ENCODE results near the gene NOP53. TPM values are rescaled to one million over a fixed set of nuclear protein-coding genes. Genes with fewer than 3 reads are reported as not detected.

Gene NOP53
- total and polyA plus RNA-seq, 2 of the 13 experiments (the other 11 are each of a cell fraction or from before 2014, with no cell fraction given), result 53.9 to 141 TPM

DNA sequence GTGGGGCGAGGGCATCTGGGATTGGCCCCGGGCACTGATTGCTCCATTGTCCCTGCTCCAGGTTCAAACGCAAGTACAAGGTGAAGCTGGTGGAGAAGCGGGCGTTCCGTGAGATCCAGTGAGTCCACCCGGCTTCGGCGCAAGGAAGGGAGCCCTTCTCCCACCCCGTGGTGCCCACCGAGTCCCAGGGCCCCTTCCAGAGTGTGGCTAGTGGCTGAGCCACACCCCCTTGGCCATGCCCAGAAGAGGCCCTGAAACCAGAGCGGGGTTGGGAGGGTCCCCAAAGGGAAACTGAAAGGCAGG, 11.2 kb downstream of the NOP53 start:
- ChIA-PET CTCF (ENCODE audit: low intra/inter-chr PET ratio, low total read pairs) (no interaction called here), POLR2A (interaction anchor here (1.1 kb wide), 1 partner anchor 11 kb away, joined by 4 read pairs; the partner anchor contains the start of gene NOP53)
- intact Hi-C loops (cut with micrococcal nuclease; ENCODE audit: unreplicated experiment), result no loop called here
- BruUV-seq (replicated peaks), result no TSS peak
- Histone ChIP-seq H3K27me3 (ENCODE audit: control insufficient read depth in 1 of 2, insufficient read depth in 2 of 2, low read length in 2 of 2) (no peaks in the 10 kb centered on the region), H4K20me1 (ENCODE audit: insufficient read depth, low read length) (0 out of 2 replicates have a peak, but pooled peaks cover 5% of the 10 kb centered on the region), H3K79me2 (ENCODE audit: insufficient read depth, low read length) (no peaks in the 10 kb centered on the region), H3K36me3 (replicated peaks in 1 of 2; ENCODE audit: control insufficient read depth in 1 of 2, insufficient read depth in 2 of 2, low read length in 2 of 2) (peaks cover 20 to 54% of the 10 kb centered on the region in 2 experiments; a peak in 4 of 5 replicates), H3K27ac (ENCODE audit: extremely low read length, insufficient read depth, low read length) (no peak overlapping the region), H3K4me2 (ENCODE audit: low read depth, low read length) (no peak overlapping the region), H3K4me3 (replicated peaks in 1 of 3; ENCODE audit: insufficient read depth in 1 of 3, low read depth in 2 of 3, low read length in 3 of 3) (no peak overlapping the region), H3K9ac (ENCODE audit: insufficient read depth, low read depth, low read length) (no peak overlapping the region), H3K4me1 (ENCODE audit: insufficient read depth, low read length) (peaks cover 28% of the 10 kb centered on the region), H3K9me3 (ENCODE audit: low read length) (no peaks in the 10 kb centered on the region), H2AFZ (ENCODE audit: low read length) (no peak overlapping the region)
- in situ Hi-C loops (cut with HindIII; ENCODE audit: extremely low pct_ligation_motif_present, low pct_unique_long_range_greater_than_20kb), result no loop called here
- no peak for ATAC-seq
- TF ChIP-seq ZNF569 (CRISPR knock-in tag; IDR thresholded peaks at IDR 0.05; ENCODE audit: borderline replicate concordance) (no peak), NAIF1 (CRISPR knock-in tag; IDR thresholded peaks at IDR 0.05; ENCODE audit: borderline replicate concordance) (no peak), TBL1XR1 (IDR thresholded peaks at IDR 0.05; ENCODE audit: borderline replicate concordance, low read length, partially characterized antibody) (no peak), ZFX (CRISPR knock-in tag; IDR thresholded peaks at IDR 0.05; ENCODE audit: low read depth) (no peak), RBM22 (optimal IDR thresholded peaks at IDR 0.05; ENCODE audit: low read length) (peak; percentile 19), STAT5B (CRISPR knock-in tag; IDR thresholded peaks at IDR 0.05) (no peak), ZNF367 (CRISPR knock-in tag; IDR thresholded peaks at IDR 0.05; ENCODE audit: borderline replicate concordance) (no peak), AGO2 (optimal IDR thresholded peaks at IDR 0.05; ENCODE audit: low read depth, low read length) (peak; percentile 30), CEBPB (IDR thresholded peaks at IDR 0.05; ENCODE audit: borderline replicate concordance, low read depth, low read length) (no peak), TEAD3 (CRISPR knock-in tag; optimal IDR thresholded peaks at IDR 0.05; ENCODE audit: borderline replicate concordance) (no peak), SRSF1 (optimal IDR thresholded peaks at IDR 0.05; ENCODE audit: low read depth, low read length) (no peak), ZFYVE20 (CRISPR knock-in tag; IDR thresholded peaks at IDR 0.05; ENCODE audit: borderline replicate concordance, low read depth) (no peak), BRCA1 (CRISPR knock-in tag; IDR thresholded peaks at IDR 0.05) (no peak), TARDBP (CRISPR knock-in tag; IDR thresholded peaks at IDR 0.05) (no peak), THAP9 (CRISPR knock-in tag; IDR thresholded peaks at IDR 0.05; ENCODE audit: borderline replicate concordance) (no peak)
- 98% methylated on average over 12 of the region's 12 CpGs for WGBS (ENCODE audit: low lambda C conversion rate)
- DNase-seq (ENCODE audit: low spot score), result no peak
- no peak for FAIRE-seq
